Measurements from ENCODE around the gene ATOH8. TPM values are rescaled to one million over a fixed set of nuclear protein-coding genes. Genes with fewer than 3 reads are reported as not detected.

Gene ATOH8
- total RNA-seq, 1 experiment from 2014 or later, result 0.81 TPM

DNA sequence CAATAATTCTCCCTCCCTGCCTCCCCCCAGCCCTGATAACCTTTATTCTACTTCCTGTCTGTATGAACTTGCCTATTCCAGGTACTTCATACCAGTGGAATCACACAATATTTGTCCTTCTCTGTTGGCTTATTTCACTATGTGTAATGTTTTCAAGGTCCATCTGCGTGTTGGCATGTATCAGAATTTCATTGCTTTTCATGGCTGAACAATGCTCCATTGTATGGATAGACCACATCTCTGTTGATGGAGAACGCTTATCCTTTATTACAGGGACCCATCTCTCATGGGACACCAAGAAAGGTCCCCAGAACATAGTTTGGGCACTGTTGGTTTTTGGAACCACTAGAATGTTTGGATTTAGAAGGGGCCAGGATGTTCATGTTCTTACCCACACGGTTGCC lies 40.2 kb downstream of the ATOH8 start:
- Mint-ChIP-seq H3K4me1 (no peaks in the 10 kb centered on the region), H3K27ac (no peak overlapping the region), H3K36me3 (no peaks in the 10 kb centered on the region), H3K4me3 (no peak overlapping the region), H3K27me3 (ENCODE audit: low read depth) (no peaks in the 10 kb centered on the region), H3K9me3 (no peaks in the 10 kb centered on the region)
- ChIA-PET POLR2A (interaction anchor here (0.9 kb wide), 1 partner anchor 44 kb away, joined by 3 read pairs; no protein-coding TSS in a partner anchor), CTCF (interaction anchor here (1.7 to 2.3 kb wide), 2 partner anchors 20 to 65 kb away, joined by 5 to 13 read pairs; no protein-coding TSS in a partner anchor)
- ATAC-seq (no peak), DNase-seq (ENCODE audit: low spot score) (no peak)
- TF ChIP-seq, protein P1, sequence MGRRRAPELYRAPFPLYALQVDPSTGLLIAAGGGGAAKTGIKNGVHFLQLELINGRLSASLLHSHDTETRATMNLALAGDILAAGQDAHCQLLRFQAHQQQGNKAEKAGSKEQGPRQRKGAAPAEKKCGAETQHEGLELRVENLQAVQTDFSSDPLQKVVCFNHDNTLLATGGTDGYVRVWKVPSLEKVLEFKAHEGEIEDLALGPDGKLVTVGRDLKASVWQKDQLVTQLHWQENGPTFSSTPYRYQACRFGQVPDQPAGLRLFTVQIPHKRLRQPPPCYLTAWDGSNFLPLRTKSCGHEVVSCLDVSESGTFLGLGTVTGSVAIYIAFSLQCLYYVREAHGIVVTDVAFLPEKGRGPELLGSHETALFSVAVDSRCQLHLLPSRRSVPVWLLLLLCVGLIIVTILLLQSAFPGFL (CRISPR knock-in tag; IDR thresholded peaks at IDR 0.05; ENCODE audit: borderline replicate concordance), result no peak
- no peak for TF ChIP-seq FOXP1 (CRISPR knock-in tag; IDR thresholded peaks at IDR 0.05; ENCODE audit: borderline replicate concordance)
- TF ChIP-seq SMAD3 (CRISPR knock-in tag; IDR thresholded peaks at IDR 0.05; ENCODE audit: borderline replicate concordance), result no peak
- no peak for TF ChIP-seq SP1 (CRISPR knock-in tag; conservative IDR thresholded peaks at IDR 0.05)
- no peak for TF ChIP-seq ZNF219 (CRISPR knock-in tag; IDR thresholded peaks at IDR 0.05; ENCODE audit: borderline replicate concordance)
- TF ChIP-seq, protein P2, sequence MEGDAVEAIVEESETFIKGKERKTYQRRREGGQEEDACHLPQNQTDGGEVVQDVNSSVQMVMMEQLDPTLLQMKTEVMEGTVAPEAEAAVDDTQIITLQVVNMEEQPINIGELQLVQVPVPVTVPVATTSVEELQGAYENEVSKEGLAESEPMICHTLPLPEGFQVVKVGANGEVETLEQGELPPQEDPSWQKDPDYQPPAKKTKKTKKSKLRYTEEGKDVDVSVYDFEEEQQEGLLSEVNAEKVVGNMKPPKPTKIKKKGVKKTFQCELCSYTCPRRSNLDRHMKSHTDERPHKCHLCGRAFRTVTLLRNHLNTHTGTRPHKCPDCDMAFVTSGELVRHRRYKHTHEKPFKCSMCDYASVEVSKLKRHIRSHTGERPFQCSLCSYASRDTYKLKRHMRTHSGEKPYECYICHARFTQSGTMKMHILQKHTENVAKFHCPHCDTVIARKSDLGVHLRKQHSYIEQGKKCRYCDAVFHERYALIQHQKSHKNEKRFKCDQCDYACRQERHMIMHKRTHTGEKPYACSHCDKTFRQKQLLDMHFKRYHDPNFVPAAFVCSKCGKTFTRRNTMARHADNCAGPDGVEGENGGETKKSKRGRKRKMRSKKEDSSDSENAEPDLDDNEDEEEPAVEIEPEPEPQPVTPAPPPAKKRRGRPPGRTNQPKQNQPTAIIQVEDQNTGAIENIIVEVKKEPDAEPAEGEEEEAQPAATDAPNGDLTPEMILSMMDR (IDR thresholded peaks at IDR 0.05), result no peak
- no peak for TF ChIP-seq TEAD1 (CRISPR knock-in tag; IDR thresholded peaks at IDR 0.05)
- TF ChIP-seq ZNF263 (CRISPR knock-in tag; IDR thresholded peaks at IDR 0.05; ENCODE audit: low read depth), result no peak
- TF ChIP-seq, protein P3, sequence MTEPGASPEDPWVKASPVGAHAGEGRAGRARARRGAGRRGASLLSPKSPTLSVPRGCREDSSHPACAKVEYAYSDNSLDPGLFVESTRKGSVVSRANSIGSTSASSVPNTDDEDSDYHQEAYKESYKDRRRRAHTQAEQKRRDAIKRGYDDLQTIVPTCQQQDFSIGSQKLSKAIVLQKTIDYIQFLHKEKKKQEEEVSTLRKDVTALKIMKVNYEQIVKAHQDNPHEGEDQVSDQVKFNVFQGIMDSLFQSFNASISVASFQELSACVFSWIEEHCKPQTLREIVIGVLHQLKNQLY (CRISPR knock-in tag; IDR thresholded peaks at IDR 0.05), result no peak
- TF ChIP-seq, protein P4, sequence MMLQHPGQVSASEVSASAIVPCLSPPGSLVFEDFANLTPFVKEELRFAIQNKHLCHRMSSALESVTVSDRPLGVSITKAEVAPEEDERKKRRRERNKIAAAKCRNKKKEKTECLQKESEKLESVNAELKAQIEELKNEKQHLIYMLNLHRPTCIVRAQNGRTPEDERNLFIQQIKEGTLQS (CRISPR knock-in tag; conservative IDR thresholded peaks at IDR 0.05), result no peak
- no peak for TF ChIP-seq ZNF416 (CRISPR knock-in tag; IDR thresholded peaks at IDR 0.05)
- no peak for TF ChIP-seq ESRRA (CRISPR knock-in tag; IDR thresholded peaks at IDR 0.05; ENCODE audit: borderline replicate concordance)
- TF ChIP-seq, protein P5, sequence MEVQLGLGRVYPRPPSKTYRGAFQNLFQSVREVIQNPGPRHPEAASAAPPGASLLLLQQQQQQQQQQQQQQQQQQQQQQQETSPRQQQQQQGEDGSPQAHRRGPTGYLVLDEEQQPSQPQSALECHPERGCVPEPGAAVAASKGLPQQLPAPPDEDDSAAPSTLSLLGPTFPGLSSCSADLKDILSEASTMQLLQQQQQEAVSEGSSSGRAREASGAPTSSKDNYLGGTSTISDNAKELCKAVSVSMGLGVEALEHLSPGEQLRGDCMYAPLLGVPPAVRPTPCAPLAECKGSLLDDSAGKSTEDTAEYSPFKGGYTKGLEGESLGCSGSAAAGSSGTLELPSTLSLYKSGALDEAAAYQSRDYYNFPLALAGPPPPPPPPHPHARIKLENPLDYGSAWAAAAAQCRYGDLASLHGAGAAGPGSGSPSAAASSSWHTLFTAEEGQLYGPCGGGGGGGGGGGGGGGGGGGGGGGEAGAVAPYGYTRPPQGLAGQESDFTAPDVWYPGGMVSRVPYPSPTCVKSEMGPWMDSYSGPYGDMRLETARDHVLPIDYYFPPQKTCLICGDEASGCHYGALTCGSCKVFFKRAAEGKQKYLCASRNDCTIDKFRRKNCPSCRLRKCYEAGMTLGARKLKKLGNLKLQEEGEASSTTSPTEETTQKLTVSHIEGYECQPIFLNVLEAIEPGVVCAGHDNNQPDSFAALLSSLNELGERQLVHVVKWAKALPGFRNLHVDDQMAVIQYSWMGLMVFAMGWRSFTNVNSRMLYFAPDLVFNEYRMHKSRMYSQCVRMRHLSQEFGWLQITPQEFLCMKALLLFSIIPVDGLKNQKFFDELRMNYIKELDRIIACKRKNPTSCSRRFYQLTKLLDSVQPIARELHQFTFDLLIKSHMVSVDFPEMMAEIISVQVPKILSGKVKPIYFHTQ (CRISPR knock-in tag; IDR thresholded peaks at IDR 0.05), result no peak
- TF ChIP-seq FOXK1 (CRISPR knock-in tag; IDR thresholded peaks at IDR 0.05), result no peak

DNA sequence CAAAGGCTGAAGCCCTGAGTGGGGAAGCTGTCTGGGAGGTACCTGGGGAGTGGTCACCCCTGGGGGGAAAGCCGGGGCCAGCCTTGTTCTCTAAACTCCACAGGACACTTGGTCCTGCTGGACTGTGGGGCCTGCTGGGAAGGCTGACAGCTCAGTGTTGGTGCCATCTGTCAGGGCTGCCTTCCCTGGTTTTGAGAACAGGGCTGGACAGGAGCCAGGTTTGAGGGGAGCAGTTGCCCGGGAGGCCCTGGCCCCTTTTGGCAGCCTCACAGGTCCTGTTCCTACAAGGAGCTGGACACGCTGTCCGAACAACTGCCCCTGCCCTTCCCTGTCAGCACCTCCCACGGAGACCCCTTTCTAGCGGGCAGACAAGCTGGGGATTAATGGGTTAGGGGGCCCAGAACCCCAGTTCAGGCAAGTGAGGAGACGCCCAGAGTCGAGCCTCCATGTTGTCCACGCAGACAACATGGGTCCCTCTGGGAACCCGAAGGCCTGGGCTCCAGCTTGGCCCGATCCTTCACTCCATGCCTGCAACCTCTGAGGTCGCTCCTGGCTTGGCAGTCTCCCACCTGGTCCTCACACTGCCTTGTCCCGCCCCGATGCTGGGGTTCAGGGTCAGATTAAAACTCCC lies 40.8 kb downstream of the ATOH8 start:
- Mint-ChIP-seq H3K9me3 (no peaks in the 10 kb centered on the region), H3K4me3 (no peak overlapping the region), H3K36me3 (no peaks in the 10 kb centered on the region), H3K4me1 (no peaks in the 10 kb centered on the region), H3K27ac (no peak overlapping the region), H3K27me3 (ENCODE audit: low read depth) (no peaks in the 10 kb centered on the region)
- ChIA-PET CTCF (interaction anchor here (1.0 to 2.3 kb wide), 3 partner anchors 20 to 87 kb away, joined by 3 to 13 read pairs (median 5); no protein-coding TSS in a partner anchor), POLR2A (interaction anchor here (0.9 kb wide), 1 partner anchor 44 kb away, joined by 3 read pairs; no protein-coding TSS in a partner anchor)
- ATAC-seq, result no peak
- no peak for DNase-seq (ENCODE audit: low spot score)
- TF ChIP-seq, protein P6, sequence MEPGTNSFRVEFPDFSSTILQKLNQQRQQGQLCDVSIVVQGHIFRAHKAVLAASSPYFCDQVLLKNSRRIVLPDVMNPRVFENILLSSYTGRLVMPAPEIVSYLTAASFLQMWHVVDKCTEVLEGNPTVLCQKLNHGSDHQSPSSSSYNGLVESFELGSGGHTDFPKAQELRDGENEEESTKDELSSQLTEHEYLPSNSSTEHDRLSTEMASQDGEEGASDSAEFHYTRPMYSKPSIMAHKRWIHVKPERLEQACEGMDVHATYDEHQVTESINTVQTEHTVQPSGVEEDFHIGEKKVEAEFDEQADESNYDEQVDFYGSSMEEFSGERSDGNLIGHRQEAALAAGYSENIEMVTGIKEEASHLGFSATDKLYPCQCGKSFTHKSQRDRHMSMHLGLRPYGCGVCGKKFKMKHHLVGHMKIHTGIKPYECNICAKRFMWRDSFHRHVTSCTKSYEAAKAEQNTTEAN (CRISPR knock-in tag; IDR thresholded peaks at IDR 0.05), result no peak
- TF ChIP-seq ZNF219 (CRISPR knock-in tag; IDR thresholded peaks at IDR 0.05; ENCODE audit: borderline replicate concordance) (no peak), ZNF121 (CRISPR knock-in tag; IDR thresholded peaks at IDR 0.05) (no peak), SOX15 (CRISPR knock-in tag; IDR thresholded peaks at IDR 0.05) (no peak), MYBL2 (CRISPR knock-in tag; IDR thresholded peaks at IDR 0.05) (no peak)
- TF ChIP-seq, protein P7, sequence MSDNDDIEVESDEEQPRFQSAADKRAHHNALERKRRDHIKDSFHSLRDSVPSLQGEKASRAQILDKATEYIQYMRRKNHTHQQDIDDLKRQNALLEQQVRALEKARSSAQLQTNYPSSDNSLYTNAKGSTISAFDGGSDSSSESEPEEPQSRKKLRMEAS (CRISPR knock-in tag; IDR thresholded peaks at IDR 0.05), result no peak
- TF ChIP-seq, protein P8, sequence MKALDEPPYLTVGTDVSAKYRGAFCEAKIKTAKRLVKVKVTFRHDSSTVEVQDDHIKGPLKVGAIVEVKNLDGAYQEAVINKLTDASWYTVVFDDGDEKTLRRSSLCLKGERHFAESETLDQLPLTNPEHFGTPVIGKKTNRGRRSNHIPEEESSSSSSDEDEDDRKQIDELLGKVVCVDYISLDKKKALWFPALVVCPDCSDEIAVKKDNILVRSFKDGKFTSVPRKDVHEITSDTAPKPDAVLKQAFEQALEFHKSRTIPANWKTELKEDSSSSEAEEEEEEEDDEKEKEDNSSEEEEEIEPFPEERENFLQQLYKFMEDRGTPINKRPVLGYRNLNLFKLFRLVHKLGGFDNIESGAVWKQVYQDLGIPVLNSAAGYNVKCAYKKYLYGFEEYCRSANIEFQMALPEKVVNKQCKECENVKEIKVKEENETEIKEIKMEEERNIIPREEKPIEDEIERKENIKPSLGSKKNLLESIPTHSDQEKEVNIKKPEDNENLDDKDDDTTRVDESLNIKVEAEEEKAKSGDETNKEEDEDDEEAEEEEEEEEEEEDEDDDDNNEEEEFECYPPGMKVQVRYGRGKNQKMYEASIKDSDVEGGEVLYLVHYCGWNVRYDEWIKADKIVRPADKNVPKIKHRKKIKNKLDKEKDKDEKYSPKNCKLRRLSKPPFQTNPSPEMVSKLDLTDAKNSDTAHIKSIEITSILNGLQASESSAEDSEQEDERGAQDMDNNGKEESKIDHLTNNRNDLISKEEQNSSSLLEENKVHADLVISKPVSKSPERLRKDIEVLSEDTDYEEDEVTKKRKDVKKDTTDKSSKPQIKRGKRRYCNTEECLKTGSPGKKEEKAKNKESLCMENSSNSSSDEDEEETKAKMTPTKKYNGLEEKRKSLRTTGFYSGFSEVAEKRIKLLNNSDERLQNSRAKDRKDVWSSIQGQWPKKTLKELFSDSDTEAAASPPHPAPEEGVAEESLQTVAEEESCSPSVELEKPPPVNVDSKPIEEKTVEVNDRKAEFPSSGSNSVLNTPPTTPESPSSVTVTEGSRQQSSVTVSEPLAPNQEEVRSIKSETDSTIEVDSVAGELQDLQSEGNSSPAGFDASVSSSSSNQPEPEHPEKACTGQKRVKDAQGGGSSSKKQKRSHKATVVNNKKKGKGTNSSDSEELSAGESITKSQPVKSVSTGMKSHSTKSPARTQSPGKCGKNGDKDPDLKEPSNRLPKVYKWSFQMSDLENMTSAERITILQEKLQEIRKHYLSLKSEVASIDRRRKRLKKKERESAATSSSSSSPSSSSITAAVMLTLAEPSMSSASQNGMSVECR (CRISPR knock-in tag; IDR thresholded peaks at IDR 0.05; ENCODE audit: borderline replicate concordance), result no peak
